SK-N-SH (cell line): ENCODE measurements around the gene ZNF714. TPM values are rescaled to one million over a fixed set of nuclear protein-coding genes. Genes with fewer than 3 reads are reported as not detected.

ENCODE experiments used
- CTCF ChIA-PET: fragments of 300-600, 350-600 bp; formaldehyde crosslinking; extraction: SDS; loops from one replicate; lab custom pipeline; 2021; lab: Yijun Ruan, JAX
- POLR2A ChIA-PET: fragments of 350-600 bp; sonication (Branson Sonifier 250); formaldehyde crosslinking; extraction: SDS; loops from one replicate; lab custom pipeline; 2020; ENCODE audit warnings: antibody characterized with exemption, inconsistent platforms; lab: Yijun Ruan, JAX
- DNase-seq: peaks from one replicate; pipeline ENCODE4 v3.0.0; 2012
- H2AFZ ChIP-seq: fragments of 200-600 bp; sonication (generic); 2 replicates; pipeline ENCODE4 v1.8.1; 2016; ENCODE audit warnings: antibody characterized with exemption, mild to moderate bottlenecking, low read depth
- H3F3A ChIP-seq: fragments of 200-600 bp; sonication (generic); replicated peaks from 2 replicates; pipeline ENCODE3; 2016; ENCODE audit warnings: antibody characterized with exemption, mild to moderate bottlenecking; ENCODE audit not compliant: insufficient read depth
- H3K27ac ChIP-seq, 2 experiments: fragments of 200-500 bp in 1 of 2; fragments of 200-600 bp in 1 of 2; sonication (Bioruptor generic) in 1 of 2; sonication (generic), shearing (Covaris generic) in 1 of 2; 2 replicates each; pipeline versions ENCODE4 v1.5.1 to v1.6.1; 2014 to 2016; ENCODE audit warnings: low read depth in 2 of 2, inconsistent platforms in 1 of 2, low read length in 1 of 2, mild to moderate bottlenecking in 1 of 2, mixed read lengths in 1 of 2
- H3K27me3 ChIP-seq: fragments of 200-600 bp; sonication (generic), shearing (Covaris generic); 2 replicates; pipeline ENCODE4 v1.6.1; 2016; ENCODE audit warnings: mixed run types; ENCODE audit not compliant: insufficient read depth
- H3K36me3 ChIP-seq, 2 experiments: fragments of 200-500 bp in 1 of 2; fragments of 200-600 bp in 1 of 2; sonication (Bioruptor generic) in 1 of 2; sonication (generic) in 1 of 2; replicated peaks in 1 of 2; 2 replicates each; pipeline versions ENCODE3 to v1.5.1; 2014 to 2016; ENCODE audit warnings: low read length in 1 of 2, mild to moderate bottlenecking in 1 of 2; ENCODE audit not compliant: insufficient read depth in 2 of 2, control insufficient read depth in 1 of 2
- H3K4me1 ChIP-seq, 2 experiments: fragments of 200-500 bp in 1 of 2; fragments of 200-600 bp in 1 of 2; sonication (Bioruptor generic) in 1 of 2; sonication (generic), shearing (Covaris generic) in 1 of 2; 2 replicates each; pipeline versions ENCODE4 v1.5.1 to v1.6.1; 2014 to 2016; ENCODE audit warnings: low read depth in 1 of 2, low read length in 1 of 2, mixed run types in 1 of 2; ENCODE audit not compliant: insufficient read depth in 2 of 2, control insufficient read depth in 1 of 2
- H3K4me2 ChIP-seq: fragments of 200-600 bp; sonication (generic), shearing (Covaris generic); 2 replicates; pipeline ENCODE4 v1.6.1; 2017; ENCODE audit warnings: mixed run types
- H3K4me3 ChIP-seq, 2 experiments: fragments of 200-500 bp in 1 of 2; fragments of 200-600 bp in 1 of 2; sonication (Bioruptor generic) in 1 of 2; sonication (generic), shearing (Covaris generic) in 1 of 2; 2 replicates each; pipeline versions ENCODE4 v1.5.1 to v1.8.1; 2014 to 2016; ENCODE audit warnings: low read depth in 2 of 2, inconsistent platforms in 1 of 2, low read length in 1 of 2, mild to moderate bottlenecking in 1 of 2, mixed read lengths in 1 of 2, moderate library complexity in 1 of 2
- H3K79me2 ChIP-seq: fragments of 200-600 bp; sonication (generic); 2 replicates; pipeline ENCODE4 v1.8.1; 2017; ENCODE audit warnings: mild to moderate bottlenecking; ENCODE audit not compliant: insufficient read depth
- H3K9ac ChIP-seq: fragments of 200-600 bp; sonication (generic); 2 replicates; pipeline ENCODE4 v1.6.1; 2017; ENCODE audit warnings: mixed run types
- H3K9me2 ChIP-seq: fragments of 200-600 bp; sonication (generic); 2 replicates; pipeline ENCODE4 v1.6.1; 2017; ENCODE audit warnings: mixed run types
- H3K9me3 ChIP-seq: fragments of 200-600 bp; sonication (generic); 2 replicates; pipeline ENCODE4 v1.6.1; 2017; ENCODE audit warnings: mixed run types, mild to moderate bottlenecking, moderate library complexity
- H4K20me1 ChIP-seq: fragments of 200-600 bp; sonication (generic); 2 replicates; pipeline ENCODE4 v1.6.1; 2017; ENCODE audit warnings: mild to moderate bottlenecking, mixed run types; ENCODE audit not compliant: insufficient read depth
- CHD2 ChIP-seq: fragments of 150-350 bp; IDR thresholded peaks from 2 replicates; pipeline ENCODE4 v1.6.1; 2018; ENCODE audit warnings: low read length; ENCODE audit not compliant: partially characterized antibody
- FOSL2 ChIP-seq: IDR thresholded peaks from 2 replicates; pipeline ENCODE4 v1.4.0; 2012; ENCODE audit warnings: low read depth, mild to moderate bottlenecking, moderate library complexity, borderline replicate concordance
- GATA2 ChIP-seq: sonication (generic); formaldehyde crosslinking; IDR thresholded peaks from 2 replicates; pipeline ENCODE4 v1.5.0; 2020; ENCODE audit warnings: mild to moderate bottlenecking, missing genetic modification reagents
- NFIC ChIP-seq: IDR thresholded peaks from 2 replicates; pipeline ENCODE4 v1.4.0; 2012; ENCODE audit warnings: borderline replicate concordance
- PBX3 ChIP-seq: IDR thresholded peaks from 2 replicates; pipeline ENCODE4; 2012
- POLR2AphosphoS5 ChIP-seq: IDR thresholded peaks from 2 replicates; pipeline ENCODE4 v1.6.1; 2012; ENCODE audit warnings: low read depth, low read length
- REST ChIP-seq: IDR thresholded peaks from 2 replicates; pipeline ENCODE4 v1.6.1; 2012; ENCODE audit warnings: mild to moderate bottlenecking, low read depth, low read length, moderate library complexity
- TCF12 ChIP-seq: IDR thresholded peaks from 2 replicates; pipeline ENCODE4 v1.4.0; 2012
- polyA plus RNA-seq, 3 experiments: library from polyadenylated mRNA; depleted of rRNA; stranded (reverse); fragments of >200 nt; gene quantifications; 2 replicates each; pipeline ENCODE4 v1.2.3, GENCODE V29; 2012

Gene ZNF714
- polyA plus RNA-seq, 1 of the 3 experiments (the other 2 are of a cell fraction) = 5.4 TPM

DNA sequence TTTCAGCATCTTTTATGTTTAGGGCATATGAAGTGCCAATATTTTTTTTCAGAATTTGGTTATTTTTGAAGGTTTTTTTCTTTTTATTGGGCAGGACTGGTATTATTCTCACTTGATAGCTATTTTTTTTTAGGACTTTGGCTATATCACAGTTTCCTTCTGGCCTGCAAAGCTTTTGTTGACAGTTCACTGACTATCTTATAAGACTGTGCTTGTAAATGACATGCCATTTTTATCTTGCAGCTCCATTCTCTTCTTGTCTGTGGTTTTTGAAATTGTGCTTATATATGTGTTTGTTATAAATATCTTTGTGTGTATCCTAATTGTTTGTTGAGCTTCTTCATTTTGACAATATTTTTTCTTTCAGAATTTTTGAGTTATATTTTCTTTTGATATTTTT is 33.4 kb downstream of the ZNF714 start:
- CTCF ChIA-PET = interaction anchor here (0.6 kb wide), 1 partner anchor 17 kb away, joined by 3 read pairs; no protein-coding TSS in a partner anchor

More for the DNA sequence above, 33.4 kb downstream of the ZNF714 start:
- H3K27ac ChIP-seq = no peak overlapping the region
- no peaks in the 10 kb centered on the region for H3F3A ChIP-seq
- no peaks in the 10 kb centered on the region for H3K4me1 ChIP-seq
- H3K9me3 ChIP-seq = peaks cover 5% of the 10 kb centered on the region; the same call in 1 of the 2 replicates
- H3K4me2 ChIP-seq = no peak overlapping the region
- H3K27me3 ChIP-seq = no peaks in the 10 kb centered on the region
- TF ChIP-seq NFIC (no peak), GATA2 (CRISPR knock-in tag) (no peak), PBX3 (no peak), TCF12 (no peak), REST (no peak), POLR2AphosphoS5 (no peak), FOSL2 (no peak), CHD2 (no peak)
- H2AFZ ChIP-seq = no peak overlapping the region
- no peak for DNase-seq
- H3K4me3 ChIP-seq = no peak overlapping the region
- H4K20me1 ChIP-seq = no peaks in the 10 kb centered on the region
- no peaks in the 10 kb centered on the region for H3K9me2 ChIP-seq
- no peak overlapping the region for H3K9ac ChIP-seq
- POLR2A ChIA-PET = no interaction called here
- H3K36me3 ChIP-seq = peaks cover 20 to 63% of the 10 kb centered on the region in 2 experiments
- H3K79me2 ChIP-seq = peaks cover 39% of the 10 kb centered on the region
